HG02610 (cell line): Measurements from ENCODE around the gene NXPH4.

Source experiments
- ATAC-seq: cut with Tn5 transposase; IDR thresholded peaks from one replicate; pipeline ENCODE4 v1.9.1; 2021; ENCODE audit warnings: mild to moderate bottlenecking, moderate library complexity; ENCODE audit not compliant: unreplicated experiment

NXPH4 gene

GRCh38 chr12:57218030-57218853, 1.6 kb downstream of the NXPH4 start:
- no peak for ATAC-seq

DNA sequence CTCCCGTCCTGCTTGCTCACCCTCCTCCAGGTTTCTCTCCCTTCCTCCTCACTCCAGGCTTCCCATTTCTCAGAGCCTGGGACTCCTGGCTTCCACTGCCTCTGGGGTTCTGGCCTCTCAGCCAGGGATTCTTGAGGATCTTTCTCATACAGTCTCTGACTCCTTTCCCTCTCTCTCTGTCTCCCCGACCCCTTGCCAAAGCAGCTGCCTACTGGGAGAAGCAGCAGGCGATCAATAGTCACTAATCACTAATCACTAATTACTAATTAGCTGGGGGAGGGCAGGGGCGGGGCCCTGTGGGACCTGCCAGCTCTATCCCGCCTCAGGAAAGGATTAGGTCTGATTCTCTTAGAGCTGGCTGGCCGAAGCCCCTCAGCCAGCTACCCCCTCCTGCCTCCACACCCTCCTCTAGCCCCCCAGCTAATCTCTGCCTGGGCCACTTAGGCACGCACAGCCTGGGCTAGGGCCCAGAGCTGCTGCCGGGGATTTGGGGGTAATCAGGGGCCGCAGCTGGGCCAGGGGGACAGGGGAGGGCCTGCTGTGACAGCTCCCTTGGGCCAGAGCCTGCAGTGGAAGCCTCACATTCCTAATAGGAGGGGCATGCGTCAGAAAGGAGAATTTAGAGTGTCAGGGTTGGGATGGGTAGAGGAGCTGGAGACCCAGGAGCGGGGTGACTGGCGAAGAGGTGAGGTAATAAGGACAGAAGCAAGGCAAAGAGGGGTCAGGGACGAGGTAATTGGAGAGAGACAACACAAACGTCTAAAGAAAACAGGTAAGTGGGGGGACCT, 2.8 kb downstream of the NXPH4 start:
- no peak for ATAC-seq

DNA sequence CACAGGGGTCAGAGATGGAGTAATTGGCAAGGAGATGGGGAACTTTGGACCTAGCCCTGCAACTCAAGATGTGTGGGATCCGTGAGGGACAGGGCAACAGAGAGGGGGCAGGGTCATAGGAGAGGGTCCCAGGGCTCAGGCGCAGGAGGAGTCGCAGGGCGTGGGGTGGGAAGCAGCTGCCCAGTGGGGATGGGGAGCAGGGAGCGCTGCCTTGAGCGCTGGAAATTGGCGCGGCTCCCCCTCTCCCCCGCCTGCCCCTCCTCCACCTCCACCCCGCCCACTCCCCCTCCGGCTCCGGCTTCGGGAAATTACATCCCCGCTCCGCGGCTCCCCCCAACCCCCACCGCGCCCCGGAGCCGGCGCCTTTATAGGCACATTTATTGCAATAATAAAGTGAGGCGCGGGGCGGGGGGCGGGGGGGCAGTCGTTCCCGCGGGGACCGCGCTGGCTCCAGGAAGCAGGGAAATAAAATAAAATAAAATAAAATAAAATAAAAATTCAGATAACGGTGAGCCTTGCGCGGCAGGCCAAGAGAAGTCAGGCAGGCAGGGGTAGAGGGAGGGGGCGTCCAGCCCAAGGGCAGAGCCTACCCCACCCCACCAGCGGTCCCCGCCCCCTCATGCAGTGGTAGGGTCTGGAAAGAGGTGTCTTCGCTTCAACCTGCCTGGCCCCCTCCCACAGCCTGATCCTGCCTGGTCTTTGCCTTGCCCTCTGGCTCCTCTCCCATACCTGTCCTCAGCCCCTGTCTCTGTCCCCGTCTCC, 3.6 kb downstream of the NXPH4 start:
- no peak for ATAC-seq

DNA sequence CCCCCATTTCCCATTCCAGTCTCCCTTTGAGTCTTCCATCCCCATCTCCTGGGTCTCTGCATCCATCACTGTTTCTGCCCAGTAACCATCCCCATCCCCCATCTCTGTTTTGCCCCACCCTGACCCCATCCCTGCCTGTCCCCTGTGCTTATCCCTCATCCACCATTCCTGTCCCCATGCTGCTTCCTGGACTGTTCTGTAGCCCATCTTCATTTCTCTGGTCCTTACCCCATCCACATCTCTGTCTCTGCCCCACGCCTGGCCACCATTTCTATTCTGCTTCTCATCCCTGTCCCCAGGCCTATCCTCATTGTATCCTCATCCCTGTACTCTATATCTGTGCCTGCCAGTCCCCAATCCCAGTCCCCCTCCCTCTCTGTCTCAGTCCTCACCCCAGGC, 4.2 kb downstream of the NXPH4 start:
- no peak for ATAC-seq

GRCh38 chr12:57221169-57221917, 4.7 kb downstream of the NXPH4 start:
- ATAC-seq, result no peak

- ATAC-seq, result no peak
Observed at GRCh38 chr12:57222286-57223190, 5.9 kb downstream of the NXPH4 start.

GRCh38 chr12:57223191-57224165, 6.9 kb downstream of the NXPH4 start:
- no peak for ATAC-seq

DNA sequence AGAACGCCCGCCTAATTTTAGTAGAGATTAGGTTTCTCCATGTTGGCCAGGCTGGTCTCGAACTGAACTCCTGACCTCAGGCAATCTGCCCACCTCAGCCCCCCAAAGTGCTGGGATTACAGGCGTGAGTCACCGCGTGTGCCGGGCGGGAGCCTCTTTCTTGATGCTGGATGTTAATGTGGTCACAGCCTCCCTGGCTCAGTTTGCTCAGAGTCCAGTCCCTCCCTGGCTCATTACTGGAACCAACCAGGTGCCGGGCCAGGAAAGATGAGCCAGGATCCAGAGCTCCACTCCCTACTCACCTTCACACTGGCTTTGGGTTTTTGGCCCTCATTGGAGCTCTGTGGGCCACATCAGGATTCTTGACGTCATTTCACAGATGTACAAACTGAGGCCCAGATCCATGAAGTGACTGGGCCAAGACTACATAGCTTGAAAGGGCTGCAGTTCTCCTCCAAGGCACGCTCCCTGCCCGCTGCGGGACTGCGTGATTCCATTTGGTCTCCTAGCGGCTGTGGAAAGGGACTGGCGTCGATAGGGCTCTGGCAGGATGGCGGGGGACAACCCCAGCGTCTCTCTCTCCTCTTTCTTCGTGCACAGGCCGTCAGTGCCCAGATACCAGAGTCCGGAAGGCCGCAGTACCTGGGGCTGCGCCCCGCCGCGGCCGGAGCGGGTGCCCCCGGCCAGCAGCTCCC, 7.8 kb downstream of the NXPH4 start:
- no peak for ATAC-seq

- ATAC-seq, result no peak
Observed at GRCh38 chr12:57224973-57225679, 8.5 kb downstream of the NXPH4 start.

DNA sequence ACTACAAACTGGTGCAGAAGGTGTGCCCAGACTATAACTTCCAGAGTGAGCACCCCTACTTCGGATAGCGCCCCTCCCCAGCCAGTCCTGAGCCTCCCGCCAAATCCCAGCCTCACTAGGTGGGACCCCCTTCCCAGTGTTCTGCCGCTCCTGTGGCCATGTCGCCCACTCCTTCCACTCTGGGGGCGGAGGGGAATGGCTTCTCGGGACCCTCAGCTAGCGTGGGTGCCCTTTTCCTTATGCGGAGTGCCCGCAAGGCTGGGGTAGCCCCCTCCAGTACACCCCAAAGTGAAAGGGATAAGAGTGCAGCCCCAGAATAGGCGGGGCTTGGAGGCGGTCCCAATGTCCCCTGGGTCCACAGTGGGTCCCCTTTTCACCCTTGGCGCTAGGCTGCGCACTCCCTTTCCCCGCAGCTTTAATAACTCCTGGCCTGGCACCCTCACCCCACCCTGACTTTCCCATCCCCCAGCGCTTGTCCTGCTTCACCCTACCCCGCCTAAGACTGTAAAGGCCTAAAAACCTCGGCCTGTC, 9.2 kb downstream of the NXPH4 start:
- no peak for ATAC-seq

GRCh38 chr12:57226588-57227314, 10.2 kb downstream of the NXPH4 start:
- ATAC-seq, result no peak

GRCh38 chr12:57227315-57228115, 10.9 kb downstream of the NXPH4 start:
- ATAC-seq, result no peak

DNA sequence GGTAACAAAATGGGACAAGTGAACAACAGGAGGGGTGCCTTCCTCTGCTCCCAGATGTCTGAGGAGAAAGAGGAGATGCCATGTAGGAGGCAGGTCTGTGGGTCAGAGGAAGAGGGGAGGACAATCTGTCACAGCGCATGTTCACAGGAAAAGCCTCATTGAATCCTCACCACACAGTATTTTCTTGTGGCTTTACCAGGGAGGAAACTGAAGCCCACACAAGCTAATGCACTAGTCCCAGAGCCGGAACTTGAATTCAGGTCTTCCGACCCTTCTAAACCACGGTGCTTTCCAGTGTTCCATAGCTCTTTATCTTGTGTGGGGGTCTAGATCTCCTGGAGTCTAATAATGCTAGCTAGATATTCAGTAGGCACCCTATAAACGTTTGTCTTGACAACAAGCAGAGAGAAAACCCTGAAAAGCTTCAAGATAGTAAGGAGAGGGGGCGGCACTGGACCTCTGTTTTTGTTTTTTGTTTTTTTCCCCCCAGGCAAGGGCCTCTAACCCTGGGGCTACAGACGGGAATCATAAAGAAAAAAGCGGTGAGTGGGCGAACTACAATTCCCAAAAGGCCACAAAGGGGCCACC, 12.5 kb downstream of the NXPH4 start:
- no peak for ATAC-seq

DNA sequence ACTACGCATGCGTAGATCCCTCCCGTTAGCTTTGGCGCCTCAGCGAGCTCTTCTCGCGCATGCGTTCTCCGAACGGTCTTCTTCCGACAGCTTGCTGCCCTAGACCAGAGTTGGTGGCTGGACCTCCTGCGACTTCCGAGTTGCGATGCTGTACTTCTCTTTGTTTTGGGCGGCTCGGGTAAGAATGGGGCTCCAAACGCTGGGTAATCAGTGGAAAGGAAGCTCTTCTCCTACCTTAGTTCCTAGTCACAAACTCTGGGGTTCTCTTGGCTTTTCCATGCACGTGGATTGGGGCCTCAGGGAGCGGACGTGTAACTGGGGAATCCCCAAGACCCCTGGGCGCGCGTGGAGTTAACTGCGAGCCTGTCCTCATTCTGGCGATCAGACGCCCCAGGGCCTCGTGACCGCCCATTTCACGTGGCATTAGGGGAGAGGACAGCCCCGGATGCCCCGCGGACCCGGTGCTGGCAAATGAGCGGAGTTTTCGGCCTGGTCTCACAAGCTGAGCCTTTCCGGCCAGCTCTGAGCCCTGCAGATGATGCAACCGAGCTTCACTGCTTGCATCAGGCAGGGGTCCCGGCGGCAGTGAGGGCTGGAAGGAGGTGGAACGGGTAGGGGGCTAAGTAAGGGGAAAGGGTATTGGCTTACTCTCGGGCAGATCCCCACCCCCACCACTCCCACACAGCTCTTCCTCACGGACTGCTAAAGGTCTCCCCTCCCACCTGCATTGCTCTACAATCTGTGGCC, 13.2 kb downstream of the NXPH4 start, which contains the start of gene SHMT2:
TSS of gene SHMT2 (plus strand) at position 78 of the 747 bp plus-strand sequence. CDS start at position 146, 68 bp downstream.
- no peak for ATAC-seq
